ENCODE measurements around the gene DNAAF8.

DNA sequence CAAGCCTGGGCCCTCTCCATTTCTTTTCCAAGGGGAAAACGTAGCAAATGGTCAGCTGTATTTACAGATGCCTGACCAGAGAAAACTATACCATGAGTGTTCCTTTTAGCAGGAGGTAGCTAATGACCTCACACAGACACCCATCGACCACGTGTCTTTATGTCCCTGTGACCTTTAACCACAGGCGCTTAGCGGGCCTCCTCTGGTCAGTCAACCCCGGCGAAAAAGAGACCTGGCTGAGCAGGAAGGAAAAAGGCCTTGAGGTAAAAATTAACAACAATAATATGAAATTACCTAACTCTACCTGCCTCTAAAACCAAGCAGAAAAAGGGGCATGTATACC, 31.9 kb upstream of the DNAAF8 start:
- TF ChIP-seq CTCF (IDR thresholded peaks at IDR 0.05) (no peak), POLR2AphosphoS5 (IDR thresholded peaks at IDR 0.05) (no peak), EP300 (IDR thresholded peaks at IDR 0.05) (no peak)
